GM06990 (cell line): ENCODE measurements around the gene GLTPD2.

Source experiments
- DNase-seq: peaks from one replicate; pipeline ENCODE4 v3.0.0-alpha.2; 2011; ENCODE audit not compliant: insufficient read length; ENCODE audit errors: extremely low read depth
- H3K27me3 ChIP-seq: replicated peaks from 2 replicates; pipeline ENCODE4 v1.6.0; 2011; ENCODE audit warnings: low read length; ENCODE audit not compliant: control insufficient read depth, insufficient read depth
- H3K36me3 ChIP-seq: 2 replicates; pipeline ENCODE4 v1.5.1; 2011; ENCODE audit warnings: low read length; ENCODE audit not compliant: control insufficient read depth, insufficient read depth
- H3K4me3 ChIP-seq: replicated peaks from 2 replicates; pipeline ENCODE4 v1.5.1; 2011; ENCODE audit warnings: low read depth, mild to moderate bottlenecking, control low read depth, low read length
- CTCF ChIP-seq: IDR thresholded peaks from 2 replicates; pipeline ENCODE4 v1.5.1; 2011; ENCODE audit warnings: low read length, control low read depth, mild to moderate bottlenecking, inconsistent platforms; ENCODE audit not compliant: insufficient read depth, poor library complexity, severe bottlenecking

Gene GLTPD2

GRCh38 chr17:4764595-4764994 lies 24.2 kb upstream of the GLTPD2 start:
- no peaks in the 10 kb centered on the region for H3K27me3 ChIP-seq
- H3K36me3 ChIP-seq = no peaks in the 10 kb centered on the region
- TF ChIP-seq CTCF = no peak
- no peak overlapping the region for H3K4me3 ChIP-seq
- no peak for DNase-seq

- TF ChIP-seq CTCF = no peak
- no peak for DNase-seq
- no peak overlapping the region for H3K4me3 ChIP-seq
- no peaks in the 10 kb centered on the region for H3K27me3 ChIP-seq
- H3K36me3 ChIP-seq = no peaks in the 10 kb centered on the region
These were observed 22.6 kb upstream of the GLTPD2 start for GRCh38 chr17:4766201-4766600.

GRCh38 chr17:4766723-4767122 lies 22.0 kb upstream of the GLTPD2 start:
- DNase-seq = no peak
- Histone ChIP-seq H3K27me3 (no peaks in the 10 kb centered on the region), H3K36me3 (no peaks in the 10 kb centered on the region), H3K4me3 (no peak overlapping the region)
- no peak for TF ChIP-seq CTCF

- TF ChIP-seq CTCF = no peak
- Histone ChIP-seq H3K4me3 (no peak overlapping the region), H3K27me3 (no peaks in the 10 kb centered on the region), H3K36me3 (no peaks in the 10 kb centered on the region)
- DNase-seq = no peak
These were observed 20.5 kb upstream of the GLTPD2 start for GRCh38 chr17:4768298-4768697.

- no peak for DNase-seq
- Histone ChIP-seq H3K36me3 (no peaks in the 10 kb centered on the region), H3K4me3 (no peak overlapping the region), H3K27me3 (no peaks in the 10 kb centered on the region)
- no peak for TF ChIP-seq CTCF
These were observed 19.1 kb upstream of the GLTPD2 start for GRCh38 chr17:4769628-4770027.

GRCh38 chr17:4771519-4772234 lies 17.1 kb upstream of the GLTPD2 start, which contains the start of gene TM4SF5:
Gene TM4SF5 (plus strand): TSS chr17:4771886. CDS start chr17:4771923, 37 bp downstream.
- Histone ChIP-seq H3K36me3 (no peaks in the 10 kb centered on the region), H3K27me3 (no peaks in the 10 kb centered on the region), H3K4me3 (no peak within 1 kb of the TSS)
- no peak for TF ChIP-seq CTCF
- DNase-seq = no peak
